HepG2 (cell line): Measurements from ENCODE around the gene GOLGA6L10. TPM values are rescaled to one million over a fixed set of nuclear protein-coding genes. Genes with fewer than 3 reads are reported as not detected.

ENCODE experiments used
- ATAC-seq: fragments of 200-7000 bp; cut with Tn5 transposase; 3 replicates; pipeline ENCODE4 v1.9.1; 2020; ENCODE audit warnings: mild to moderate bottlenecking, moderate library complexity
- BruUV-seq: library from RNA; stranded (reverse); fragments of 400-500 nt; replicated peaks from 2 replicates; lab custom pipeline; 2021; lab: Mats Ljungman, UMichigan
- CTCF ChIA-PET: fragments of 300-600 bp; formaldehyde crosslinking; extraction: SDS; loops from one replicate; lab custom pipeline; 2021; ENCODE audit warnings: low total read pairs, inconsistent platforms, low intra/inter-chr PET ratio; lab: Yijun Ruan, JAX
- POLR2A ChIA-PET: fragments of 350-600 bp; sonication (Branson Sonifier 250); formaldehyde crosslinking; loops from one replicate; lab custom pipeline; 2020; ENCODE audit warnings: antibody characterized with exemption, inconsistent platforms; lab: Yijun Ruan, JAX
- DNase-seq: peaks from one replicate; pipeline ENCODE4 v3.0.0-alpha.2; 2015; ENCODE audit warnings: low spot score
- FAIRE-seq: peaks from 3 replicates; lab custom pipeline; 2011; peaks lifted over from hg19 to GRCh38; lab: Jason Lieb, UNC
- H2AFZ ChIP-seq: one replicate; pipeline ENCODE4 v1.6.1; 2011; ENCODE audit warnings: low read length, inconsistent platforms
- H3K27ac ChIP-seq: fragments of 300-600 bp; 3 replicates; pipeline ENCODE4 v1.8.0; 2011; ENCODE audit warnings: mixed run types, mild to moderate bottlenecking, mixed read lengths, low read length, inconsistent platforms; ENCODE audit not compliant: insufficient read depth; ENCODE audit errors: extremely low read length
- H3K27me3 ChIP-seq, 2 experiments: fragments of 200-600 bp in 1 of 2; 2 replicates in 1 of 2; 3 replicates in 1 of 2; pipeline versions ENCODE4 v1.6.0 to v1.8.0; 2011; ENCODE audit warnings: low read length in 2 of 2, mild to moderate bottlenecking in 2 of 2, moderate library complexity in 2 of 2, inconsistent platforms in 1 of 2; ENCODE audit not compliant: insufficient read depth in 2 of 2, control insufficient read depth in 1 of 2
- H3K36me3 ChIP-seq, 2 experiments: fragments of 200-600 bp in 1 of 2; replicated peaks in 1 of 2; 2 replicates in 1 of 2; 3 replicates in 1 of 2; pipeline versions ENCODE4 v1.5.1 to v1.8.0; 2011; ENCODE audit warnings: low read length in 2 of 2, inconsistent platforms in 1 of 2; ENCODE audit not compliant: insufficient read depth in 2 of 2, control insufficient read depth in 1 of 2
- H3K4me1 ChIP-seq: 2 replicates; pipeline ENCODE4 v1.5.1; 2012; ENCODE audit warnings: low read length, inconsistent platforms; ENCODE audit not compliant: insufficient read depth
- H3K4me2 ChIP-seq: 2 replicates; pipeline ENCODE4 v1.6.0; 2011; ENCODE audit warnings: low read depth, low read length, inconsistent platforms
- H3K4me3 ChIP-seq, 3 experiments: fragments of 200-600 bp in 1 of 3; sonication (generic), shearing (Covaris generic) in 1 of 3; replicated peaks in 1 of 3; 2 replicates each; pipeline ENCODE4 v1.5.1; 2011 to 2016; ENCODE audit warnings: low read length in 3 of 3, inconsistent platforms in 2 of 3, low read depth in 2 of 3, mild to moderate bottlenecking in 2 of 3, control low read depth in 1 of 3, mixed read lengths in 1 of 3; ENCODE audit not compliant: insufficient read depth in 1 of 3
- H3K79me2 ChIP-seq: one replicate; pipeline ENCODE4 v1.6.1; 2011; ENCODE audit warnings: low read length, inconsistent platforms; ENCODE audit not compliant: insufficient read depth
- H3K9ac ChIP-seq: 2 replicates; pipeline ENCODE4 v1.6.0; 2011; ENCODE audit warnings: mild to moderate bottlenecking, low read depth, low read length, inconsistent platforms; ENCODE audit not compliant: insufficient read depth
- H3K9me3 ChIP-seq: 2 replicates; pipeline ENCODE4 v1.5.1; 2012; ENCODE audit warnings: mild to moderate bottlenecking, low read length
- H4K20me1 ChIP-seq: 2 replicates; pipeline ENCODE4 v1.6.0; 2011; ENCODE audit warnings: inconsistent platforms, mild to moderate bottlenecking, low read length, moderate library complexity; ENCODE audit not compliant: insufficient read depth
- AGO1 ChIP-seq: fragments of 200-400 bp; formaldehyde crosslinking; IDR thresholded peaks from 2 replicates; pipeline ENCODE4 v1.6.1; 2017; ENCODE audit warnings: mild to moderate bottlenecking, low read depth, low read length, moderate library complexity; ENCODE audit not compliant: poor library complexity, severe bottlenecking
- BRCA1 ChIP-seq: sonication (generic); formaldehyde crosslinking; IDR thresholded peaks from 2 replicates; pipeline ENCODE4 v1.4.0; 2020; ENCODE audit warnings: missing genetic modification reagents
- ESRRA ChIP-seq: sonication (generic); formaldehyde crosslinking; IDR thresholded peaks from 2 replicates; pipeline ENCODE4 v1.5.1; 2020; ENCODE audit warnings: mild to moderate bottlenecking, low read depth, missing genetic modification reagents
- GRHL1 ChIP-seq: sonication (generic); formaldehyde crosslinking; conservative IDR thresholded peaks from 2 replicates; pipeline ENCODE4 v1.8.0; 2022; ENCODE audit warnings: missing genetic modification reagents
- KAT2B ChIP-seq: fragments of 150-350 bp; IDR thresholded peaks from 2 replicates; pipeline ENCODE4 v1.6.1; 2014; ENCODE audit warnings: low read depth, low read length, borderline replicate concordance
- NRL ChIP-seq: sonication (generic); formaldehyde crosslinking; IDR thresholded peaks from 2 replicates; pipeline ENCODE4 v1.5.0; 2020; ENCODE audit warnings: missing genetic modification reagents, mild to moderate bottlenecking, moderate library complexity, borderline replicate concordance
- PATZ1 ChIP-seq: sonication (generic); formaldehyde crosslinking; IDR thresholded peaks from 2 replicates; pipeline ENCODE4 v1.4.0; 2020; ENCODE audit warnings: missing genetic modification reagents
- RXRB ChIP-seq: IDR thresholded peaks from 2 replicates; pipeline ENCODE4 v1.6.1; 2016; ENCODE audit warnings: borderline replicate concordance, missing genetic modification reagents, missing compliant biosample characterization
- SP140L ChIP-seq: sonication (generic); formaldehyde crosslinking; IDR thresholded peaks from 2 replicates; pipeline ENCODE4 v1.4.0; 2020; ENCODE audit warnings: missing genetic modification reagents, borderline replicate concordance
- SUZ12 ChIP-seq: fragments of 150-350 bp; IDR thresholded peaks from 2 replicates; pipeline ENCODE4 v1.6.1; 2014; ENCODE audit warnings: low read depth, low read length
- TAF1 ChIP-seq: sonication (generic); formaldehyde crosslinking; IDR thresholded peaks from 2 replicates; pipeline ENCODE4 v1.4.0; 2020; ENCODE audit warnings: missing genetic modification reagents
- THAP8 ChIP-seq: sonication (generic); formaldehyde crosslinking; IDR thresholded peaks from 2 replicates; pipeline ENCODE4 v1.5.1; 2020; ENCODE audit warnings: missing genetic modification reagents, mild to moderate bottlenecking, borderline replicate concordance
- WIZ ChIP-seq: sonication (generic); formaldehyde crosslinking; IDR thresholded peaks from 2 replicates; pipeline ENCODE4 v1.5.1; 2020; ENCODE audit warnings: mild to moderate bottlenecking, missing genetic modification reagents
- ZEB1 ChIP-seq: IDR thresholded peaks from 2 replicates; pipeline ENCODE4 v1.6.1; 2012; ENCODE audit warnings: mild to moderate bottlenecking, low read depth, inconsistent platforms; ENCODE audit not compliant: insufficient replicate concordance
- ZFP62 ChIP-seq: sonication (generic); formaldehyde crosslinking; IDR thresholded peaks from 2 replicates; pipeline ENCODE4 v1.4.0; 2020; ENCODE audit warnings: missing genetic modification reagents
- ZNF121 ChIP-seq: sonication (generic); formaldehyde crosslinking; IDR thresholded peaks from 2 replicates; pipeline ENCODE4 v1.5.0; 2020; ENCODE audit warnings: mild to moderate bottlenecking, missing genetic modification reagents
- ZNF205 ChIP-seq: IDR thresholded peaks from 2 replicates; pipeline ENCODE4 v1.6.1; 2018; ENCODE audit warnings: missing biosample characterization, missing genetic modification reagents
- ZNF713 ChIP-seq: sonication (generic); formaldehyde crosslinking; IDR thresholded peaks from 2 replicates; pipeline ENCODE4 v1.4.0; 2020; ENCODE audit warnings: mild to moderate bottlenecking, missing genetic modification reagents
- ZNF770 ChIP-seq: sonication (generic); formaldehyde crosslinking; IDR thresholded peaks from 2 replicates; pipeline ENCODE4 v1.5.0; 2020; ENCODE audit warnings: mild to moderate bottlenecking, missing genetic modification reagents
- WGBS: methylation state at CpG from one replicate; pipeline ENCODE4 v1.1.6; 2017; ENCODE audit warnings: low lambda C conversion rate; 5-methylcytosine and 5-hydroxymethylcytosine counted together
- in situ Hi-C: cut with HindIII; loops from 2 replicates; pipeline ENCODE4 v1.10.0; 2017; ENCODE audit warnings: low pct_unique_long_range_greater_than_20kb; ENCODE audit not compliant: extremely low pct_ligation_motif_present
- intact Hi-C: fragments of 100-400 bp; cut with micrococcal nuclease; formaldehyde crosslinking; loops from one replicate; pipeline ENCODE4 v1.10.0; 2022; ENCODE audit not compliant: unreplicated experiment
- polyA plus RNA-seq, 8 experiments: library from polyadenylated mRNA; depleted of rRNA in 3 of 8; stranded (reverse) in 7 of 8; unstranded in 1 of 8; fragments of >200 nt; fragmentation: Illumina TruSeq in 4 of 8; extraction: Trizol in 4 of 8; gene quantifications; 2 replicates each; pipeline versions ENCODE4 v1.2.1 to v1.2.3, GENCODE V29; 2011 to 2016; ENCODE audit warnings: low read depth in 4 of 8, missing spikeins in 1 of 8, mixed read lengths in 1 of 8; ENCODE audit not compliant: insufficient read depth in 1 of 8
- total RNA-seq, 5 experiments: library from RNA; depleted of rRNA; stranded (reverse); fragments of >200 nt; fragmentation: Illumina TruSeq; extraction: Trizol; gene quantifications; 2 replicates each; pipeline ENCODE4 v1.2.3, GENCODE V29; 2016; ENCODE audit warnings: low read depth in 1 of 5

GOLGA6L10 gene
- total and polyA plus RNA-seq, 2 of the 13 experiments (the other 11 are each of a cell fraction or from before 2014, with no cell fraction given): 1.5 to 2.5 TPM

GRCh38 chr15:82300883-82301282 lies 48.4 kb downstream of the GOLGA6L10 start:
- no peak for DNase-seq
- Histone ChIP-seq H3K4me2 (no peak overlapping the region), H3K36me3 (no peaks in the 10 kb centered on the region), H3K9me3 (no peaks in the 10 kb centered on the region), H3K9ac (no peak overlapping the region), H3K79me2 (no peaks in the 10 kb centered on the region), H3K4me3 (no peak overlapping the region), H3K27ac (no peak overlapping the region), H3K27me3 (peaks cover 2 to 7% of the 10 kb centered on the region in 2 experiments; a peak in 3 of 5 replicates), H4K20me1 (no peaks in the 10 kb centered on the region), H3K4me1 (no peaks in the 10 kb centered on the region), H2AFZ (no peak overlapping the region)
- in situ Hi-C loops (no loop called here), intact Hi-C loops (no loop called here)
- POLR2A ChIA-PET: no interaction called here
- no peak for FAIRE-seq
- ATAC-seq: no peak
- CTCF ChIA-PET: no interaction called here
- WGBS: 23% methylated on average over 3 of the region's 7 CpGs
- no TSS peak for BruUV-seq
- TF ChIP-seq ZFP62 (CRISPR knock-in tag) (no peak), ZNF770 (CRISPR knock-in tag) (no peak), BRCA1 (CRISPR knock-in tag) (no peak), SUZ12 (no peak), TAF1 (CRISPR knock-in tag) (no peak), SP140L (CRISPR knock-in tag) (no peak), THAP8 (CRISPR knock-in tag) (no peak), ZNF713 (CRISPR knock-in tag) (no peak), PATZ1 (CRISPR knock-in tag) (no peak), KAT2B (no peak), ZNF205 (no peak), AGO1 (no peak), ESRRA (CRISPR knock-in tag) (no peak), NRL (CRISPR knock-in tag) (no peak), RXRB (CRISPR knock-in tag) (no peak), WIZ (CRISPR knock-in tag) (no peak), ZEB1 (no peak), GRHL1 (CRISPR knock-in tag) (no peak), ZNF121 (CRISPR knock-in tag) (no peak)
